Hematopoietic multipotent progenitor cell treated with erythropoietin and hydrocortisone succinate and interleukin-3 and kit ligand, for 17 days (in vitro differentiated cells): ENCODE data around the gene RRH.
"Not testable (repeated sequence)": the region's sequence is repeated elsewhere in the genome, so short reads cannot be mapped to it uniquely, and the experiment has no call there.

Source experiments
- DNase-seq: peaks from one replicate; pipeline ENCODE4 v3.0.0-alpha.2; 2015; ENCODE audit warnings: low spot score

Gene RRH, protein sequence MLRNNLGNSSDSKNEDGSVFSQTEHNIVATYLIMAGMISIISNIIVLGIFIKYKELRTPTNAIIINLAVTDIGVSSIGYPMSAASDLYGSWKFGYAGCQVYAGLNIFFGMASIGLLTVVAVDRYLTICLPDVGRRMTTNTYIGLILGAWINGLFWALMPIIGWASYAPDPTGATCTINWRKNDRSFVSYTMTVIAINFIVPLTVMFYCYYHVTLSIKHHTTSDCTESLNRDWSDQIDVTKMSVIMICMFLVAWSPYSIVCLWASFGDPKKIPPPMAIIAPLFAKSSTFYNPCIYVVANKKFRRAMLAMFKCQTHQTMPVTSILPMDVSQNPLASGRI

GRCh38 chr4:109827672-109828071 lies at the start of gene RRH:
Gene RRH, plus strand, starts transcription at chr4:109827972. Its CDS starts 56 bp downstream, at chr4:109828028.
- DNase-seq, result no peak

DNA sequence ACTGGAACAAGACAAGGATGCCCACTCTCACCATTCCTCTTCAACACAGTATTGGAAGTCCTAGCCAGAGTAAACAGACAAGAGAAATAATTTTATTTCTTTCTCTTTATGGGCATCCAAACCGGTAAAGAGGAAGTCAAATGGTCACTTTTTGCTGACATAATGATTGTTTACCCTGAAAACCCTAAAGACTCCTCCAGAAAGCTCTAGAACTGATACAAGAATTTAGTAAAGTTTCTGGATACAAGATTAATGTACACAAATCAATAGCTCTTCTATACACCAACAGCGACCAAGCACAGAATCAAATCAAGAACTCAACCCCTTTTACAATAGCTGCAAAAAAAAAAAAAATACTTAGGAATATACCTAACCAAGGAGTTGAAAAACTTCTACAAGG lies 45.7 kb upstream of the RRH start:
- not testable (repeated sequence) for DNase-seq

GRCh38 chr4:109786846-109787245 lies 40.9 kb upstream of the RRH start:
- DNase-seq, result no peak

GRCh38 chr4:109787807-109788206 lies 40.0 kb upstream of the RRH start:
- DNase-seq, result no peak

DNA sequence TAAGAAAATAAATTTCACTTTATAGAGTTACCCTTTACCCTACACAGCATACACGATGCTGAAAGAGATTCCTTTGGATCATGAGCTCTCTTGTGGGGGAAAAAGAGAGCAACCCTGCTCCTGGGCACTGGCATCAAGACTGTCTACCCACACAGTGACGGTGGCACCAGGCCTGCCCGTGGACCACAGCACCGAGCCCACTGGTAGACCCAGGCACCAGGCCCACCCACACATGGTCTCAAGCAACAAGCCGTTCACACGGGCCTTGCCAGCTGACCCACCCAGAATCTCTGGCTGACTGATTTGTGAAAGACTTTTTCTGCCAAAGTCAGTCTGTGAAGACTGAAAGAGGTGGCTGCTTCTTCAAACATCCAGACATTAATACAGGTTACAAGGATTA lies 32.7 kb upstream of the RRH start:
- DNase-seq, result no peak

DNA sequence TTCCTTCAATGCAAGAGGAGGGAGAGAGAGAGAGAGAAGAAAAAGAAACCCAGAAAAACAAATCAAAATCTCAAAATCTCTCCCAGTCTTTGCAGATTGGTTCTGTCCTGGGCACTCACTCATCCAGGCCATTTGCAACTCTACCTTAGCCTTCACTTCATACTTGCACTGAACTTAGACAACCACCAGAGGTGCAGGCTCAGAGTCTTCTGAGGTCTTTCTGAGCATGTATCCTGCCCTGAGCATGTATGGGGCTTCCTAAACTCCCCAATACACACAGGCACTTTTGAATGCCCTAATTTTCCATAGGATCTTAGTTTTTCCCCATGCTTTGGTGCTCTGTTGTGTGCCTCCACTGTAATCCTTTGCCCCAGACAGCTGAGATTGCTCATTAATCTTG lies 28.9 kb upstream of the RRH start:
- DNase-seq, result no peak

GRCh38 chr4:109801099-109801789 lies 26.5 kb upstream of the RRH start:
- no peak for DNase-seq

- DNase-seq, result no peak
Measured at GRCh38 chr4:109801895-109802319, 25.9 kb upstream of the RRH start, which contains the start of gene CFI. Gene CFI, minus strand, starts transcription at chr4:109801999. Its CDS starts 28 bp downstream, at chr4:109801971.

- peak; percentile 59 for DNase-seq
Measured at GRCh38 chr4:109803924-109804571, 23.7 kb upstream of the RRH start.

DNA sequence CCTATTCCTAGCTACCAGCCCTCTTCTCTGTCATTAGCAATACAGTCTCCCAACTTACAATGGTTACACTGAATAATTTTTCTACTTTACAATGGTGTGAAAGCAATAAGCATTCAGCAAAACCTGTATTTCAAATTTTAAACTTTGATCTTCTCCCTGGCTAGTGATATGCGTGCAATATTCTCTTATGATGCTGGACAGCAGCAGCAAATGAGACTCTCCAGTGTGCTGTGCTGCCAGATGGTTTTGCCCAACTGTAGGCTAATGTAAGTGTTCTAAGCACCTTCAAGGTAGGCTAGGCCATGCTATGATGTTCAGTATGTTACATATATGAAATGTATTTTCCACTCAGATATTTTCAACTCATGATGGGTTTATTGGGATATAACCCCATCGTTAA lies 18.1 kb upstream of the RRH start:
- DNase-seq, result no peak

DNA sequence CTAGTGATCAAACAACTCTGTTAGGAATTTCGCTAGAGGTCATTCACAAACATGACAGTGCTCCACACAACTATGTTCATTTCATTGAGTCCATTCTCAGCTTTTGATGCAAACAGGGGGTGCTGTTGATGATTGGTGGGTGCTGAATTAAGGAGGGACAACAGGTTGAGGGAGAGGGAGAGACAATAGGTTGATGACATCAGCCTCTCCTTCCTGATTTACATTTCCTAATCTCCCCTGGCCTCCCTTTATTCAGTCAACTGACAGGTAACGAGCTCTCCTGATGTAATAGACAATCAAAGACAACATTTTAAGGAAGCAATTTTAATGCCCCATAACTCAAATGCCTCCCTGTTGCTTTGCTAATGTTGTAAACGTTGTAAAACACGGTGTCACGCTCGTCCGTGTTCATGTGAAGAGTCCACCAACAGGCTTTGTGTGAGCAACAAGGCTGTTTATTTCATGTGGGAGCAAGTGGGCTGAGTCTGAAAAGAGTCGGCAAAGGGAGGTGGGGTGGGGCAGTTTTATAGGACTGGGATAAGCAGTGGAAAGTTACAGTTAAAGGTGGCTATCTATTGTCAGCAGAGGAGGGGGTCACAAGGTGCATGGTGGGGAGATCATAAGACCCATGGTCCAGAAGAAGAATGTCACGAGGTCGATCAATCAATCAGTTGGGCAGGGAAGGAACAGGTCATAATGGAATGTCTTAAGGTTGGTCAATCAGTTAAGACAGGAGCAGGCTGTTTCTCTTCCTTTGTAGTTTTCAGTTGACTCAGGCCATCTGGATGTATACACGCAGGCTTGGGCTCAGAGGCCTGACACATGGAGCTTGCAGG lies 17.0 kb upstream of the RRH start:
- no peak for DNase-seq

DNA sequence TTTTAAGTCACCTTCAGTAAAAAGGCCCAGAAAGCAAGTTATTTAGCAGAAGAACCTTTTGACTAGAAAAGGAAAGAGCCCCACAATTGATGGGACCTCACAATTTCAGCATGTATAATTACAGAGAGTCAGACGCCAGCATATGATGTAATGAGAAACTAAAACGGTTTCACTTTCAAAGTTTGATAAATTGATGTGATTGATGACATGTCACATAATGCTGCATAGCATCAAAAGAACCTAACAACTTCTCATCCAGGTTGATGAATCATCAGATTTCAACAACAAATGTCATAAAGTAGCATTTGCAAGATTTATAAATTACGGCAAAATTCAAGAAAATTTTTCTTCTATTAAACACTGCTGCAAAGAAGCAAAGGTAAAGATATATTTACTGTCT lies 16.1 kb upstream of the RRH start:
- no peak for DNase-seq

- DNase-seq, result peak; percentile 96
Measured at GRCh38 chr4:109815151-109816081, 12.4 kb upstream of the RRH start, which contains the start of gene GAR1. Gene GAR1, plus strand, starts transcription at chr4:109815762. Its CDS starts 403 bp downstream, at chr4:109816165.

GRCh38 chr4:109816082-109816442 lies 11.7 kb upstream of the RRH start:
- no peak for DNase-seq

DNA sequence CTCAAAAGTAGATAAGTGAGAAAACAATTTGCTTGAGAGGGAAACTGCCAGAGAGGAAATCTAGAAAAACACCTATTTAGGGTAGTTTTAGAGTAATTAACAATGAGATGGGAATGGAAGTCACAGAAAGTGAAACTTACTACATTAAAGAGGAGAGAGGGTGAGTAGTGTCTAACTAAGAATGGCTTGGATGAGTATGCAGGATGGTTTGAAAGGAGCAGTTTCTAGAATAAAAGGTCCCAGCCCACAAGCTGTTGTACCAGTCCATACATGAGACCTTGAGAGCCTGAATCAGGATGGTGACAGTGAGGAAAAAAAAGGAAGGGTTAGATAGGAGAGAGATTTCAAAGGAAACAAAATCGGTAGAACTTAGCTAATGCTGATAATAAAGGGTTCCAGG lies 10.9 kb upstream of the RRH start:
- DNase-seq, result peak; percentile 23

DNA sequence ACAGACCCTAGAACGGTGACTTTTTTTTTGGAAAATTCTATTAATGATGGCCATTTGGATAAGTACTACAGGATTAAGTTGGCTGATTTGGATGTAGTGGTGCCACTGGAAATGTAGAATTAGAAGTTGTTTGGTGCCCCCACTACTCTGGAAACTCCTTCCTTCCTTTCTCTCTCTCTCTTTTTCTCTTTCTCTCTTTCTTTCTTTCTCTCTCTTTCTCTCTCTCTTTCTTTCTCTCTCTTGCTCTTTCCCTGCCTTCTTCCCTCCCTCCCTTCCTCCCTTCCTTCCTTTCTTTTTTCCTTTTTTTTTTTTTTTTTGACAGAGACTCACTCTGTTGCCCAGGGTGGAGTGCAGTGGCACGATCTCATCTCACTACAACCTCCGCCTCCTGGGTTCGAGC lies 9.5 kb upstream of the RRH start:
- no peak for DNase-seq

DNA sequence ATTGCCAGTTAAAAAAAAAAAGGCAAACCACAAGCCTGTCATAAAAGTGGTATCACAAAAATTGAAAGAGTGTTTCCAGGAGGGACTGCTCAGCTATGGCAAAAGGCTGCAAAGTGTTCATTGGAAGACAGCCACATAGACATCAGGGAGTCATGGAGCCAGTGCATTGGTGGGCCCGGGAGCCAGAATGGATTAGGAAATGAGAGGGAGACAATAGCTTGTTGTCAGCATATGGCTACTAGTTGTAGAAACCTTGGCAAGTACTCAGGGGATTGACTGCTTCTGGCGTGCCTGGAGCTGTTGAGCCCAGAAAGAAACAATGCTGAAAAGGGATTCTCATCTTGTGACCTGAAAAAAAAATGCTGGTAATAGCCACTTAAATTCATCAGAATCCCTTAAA lies 7.2 kb upstream of the RRH start:
- DNase-seq, result no peak

GRCh38 chr4:109821185-109821584 lies 6.6 kb upstream of the RRH start:
- DNase-seq, result no peak

- peak; percentile 49 for DNase-seq
Measured at GRCh38 chr4:109826719-109827118, 1.1 kb upstream of the RRH start.

DNA sequence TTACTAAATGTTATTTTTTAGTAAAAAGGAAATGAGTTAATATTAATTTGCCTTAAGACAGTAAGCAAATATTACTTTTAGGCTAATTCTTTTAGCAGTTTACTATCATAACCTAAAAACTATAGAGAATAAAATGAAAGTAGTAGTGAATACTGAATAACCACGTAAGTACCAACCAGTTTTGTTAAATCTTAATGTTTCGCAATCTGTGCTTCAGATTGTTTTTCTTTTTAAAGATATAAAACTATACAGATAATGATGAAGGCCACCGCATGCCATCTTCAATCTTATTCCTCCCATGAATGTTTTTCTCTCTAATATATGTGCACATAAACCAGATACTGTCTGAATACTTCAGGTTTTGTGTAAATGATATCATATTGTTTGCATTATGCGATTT lies 6.0 kb downstream of the RRH start:
- no peak for DNase-seq

DNA sequence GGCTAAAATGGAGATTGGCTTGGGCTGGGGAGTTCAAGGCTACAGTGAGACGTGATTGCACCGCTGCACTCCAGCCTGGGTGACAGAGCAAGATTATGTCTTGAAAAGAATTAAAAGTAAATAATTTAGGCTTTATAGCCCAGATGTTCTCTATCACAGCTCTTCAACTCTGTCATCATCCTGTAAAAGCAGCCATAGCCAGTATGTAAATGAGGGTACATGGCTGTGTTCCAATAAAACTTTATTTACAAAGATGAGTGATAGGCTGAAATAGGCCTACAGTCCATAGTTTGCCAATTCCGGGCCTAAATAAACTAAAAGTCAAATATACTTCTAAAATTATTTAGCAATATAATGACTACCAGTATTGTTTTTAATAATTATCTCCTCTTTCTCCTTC lies 9.2 kb downstream of the RRH start:
- DNase-seq, result no peak
